T-helper 1 cell treated with Interleukin-12 subunit alpha and Interleukin-12 subunit beta and Interleukin-4 antibody, amounts not matched to agents 30 μg/mL and 1 μg/mL, for 36 hours (primary cell): Measurements from ENCODE around the gene NTMT1.
A peak's percentile ranks its signal among the peaks of the same experiment; 100 is the strongest.
"Not testable (repeated sequence)": the region's sequence is repeated elsewhere in the genome, so short reads cannot be mapped to it uniquely, and the experiment has no call there.

Experiments
- H3K27ac Mint-ChIP-seq: one replicate; pipeline ENCODE4 v1.8.0; 2021; ENCODE audit warnings: mild to moderate bottlenecking, mixed read lengths
- H3K27me3 Mint-ChIP-seq: one replicate; pipeline ENCODE4 v1.8.0; 2021; ENCODE audit warnings: low read depth, mixed read lengths
- H3K36me3 Mint-ChIP-seq: one replicate; pipeline ENCODE4 v1.8.0; 2021; ENCODE audit warnings: low read depth, mixed read lengths
- H3K4me1 Mint-ChIP-seq: one replicate; pipeline ENCODE4 v1.8.0; 2021; ENCODE audit warnings: low read depth, mixed read lengths
- H3K4me3 Mint-ChIP-seq: one replicate; pipeline ENCODE4 v1.8.0; 2021; ENCODE audit warnings: mild to moderate bottlenecking, moderate library complexity, mixed read lengths
- H3K9me3 Mint-ChIP-seq: one replicate; pipeline ENCODE4 v1.8.0; 2021; ENCODE audit warnings: mixed read lengths

NTMT1 gene

GRCh38 chr9:129633207-129633606 lies 7.2 kb downstream of the NTMT1 start:
- peaks cover 26% of the 10 kb centered on the region for H3K36me3 Mint-ChIP-seq
- no peak overlapping the region for H3K27ac Mint-ChIP-seq
- peaks cover 3% of the 10 kb centered on the region for H3K4me1 Mint-ChIP-seq
- H3K27me3 Mint-ChIP-seq, result no peaks in the 10 kb centered on the region
- H3K9me3 Mint-ChIP-seq, result no peaks in the 10 kb centered on the region
- H3K4me3 Mint-ChIP-seq, result no peak overlapping the region

GRCh38 chr9:129633848-129634247 lies 7.9 kb downstream of the NTMT1 start:
- Mint-ChIP-seq H3K27ac (no peak overlapping the region), H3K36me3 (peaks cover 29% of the 10 kb centered on the region), H3K4me3 (no peak overlapping the region)

GRCh38 chr9:129635099-129636065 lies 9.4 kb downstream of the NTMT1 start:
- H3K4me3 Mint-ChIP-seq, result no peak overlapping the region
- no peak overlapping the region for H3K27ac Mint-ChIP-seq
- no peaks in the 10 kb centered on the region for H3K9me3 Mint-ChIP-seq
- peaks cover 30% of the 10 kb centered on the region for H3K36me3 Mint-ChIP-seq
- peaks cover 3% of the 10 kb centered on the region for H3K4me1 Mint-ChIP-seq
- H3K27me3 Mint-ChIP-seq, result no peaks in the 10 kb centered on the region

More at GRCh38 chr9:129633848-129634247, 7.9 kb downstream of the NTMT1 start:
- H3K27me3 Mint-ChIP-seq, result no peaks in the 10 kb centered on the region
- no peaks in the 10 kb centered on the region for H3K4me1 Mint-ChIP-seq
- no peaks in the 10 kb centered on the region for H3K9me3 Mint-ChIP-seq

- H3K4me3 Mint-ChIP-seq, H3K4me1 Mint-ChIP-seq, H3K9me3 Mint-ChIP-seq, H3K27me3 Mint-ChIP-seq, H3K27ac Mint-ChIP-seq: not testable (repeated sequence)
- H3K36me3 Mint-ChIP-seq, result peaks cover 28% of the 10 kb centered on the region
Measured at GRCh38 chr9:129636343-129636742, 10.4 kb downstream of the NTMT1 start.

GRCh38 chr9:129637102-129637501 lies 11.1 kb downstream of the NTMT1 start:
- Mint-ChIP-seq H3K27me3 (no peaks in the 10 kb centered on the region), H3K4me3 (no peak overlapping the region), H3K4me1 (peaks cover 8% of the 10 kb centered on the region), H3K36me3 (peaks cover 25% of the 10 kb centered on the region), H3K9me3 (no peaks in the 10 kb centered on the region), H3K27ac (no peak overlapping the region)

- H3K4me1 Mint-ChIP-seq, result peaks cover 8% of the 10 kb centered on the region
- H3K27ac Mint-ChIP-seq, result peak overlapping the region; percentile 52
- no peaks in the 10 kb centered on the region for H3K9me3 Mint-ChIP-seq
- no peaks in the 10 kb centered on the region for H3K27me3 Mint-ChIP-seq
- H3K4me3 Mint-ChIP-seq, result no peak overlapping the region
- H3K36me3 Mint-ChIP-seq, result peaks cover 22% of the 10 kb centered on the region
Measured at GRCh38 chr9:129637673-129638439, 11.9 kb downstream of the NTMT1 start.

GRCh38 chr9:129639034-129639630 lies 13.2 kb downstream of the NTMT1 start:
- no peak overlapping the region for H3K27ac Mint-ChIP-seq
- peaks cover 8% of the 10 kb centered on the region for H3K4me1 Mint-ChIP-seq
- H3K27me3 Mint-ChIP-seq, result no peaks in the 10 kb centered on the region
- no peak overlapping the region for H3K4me3 Mint-ChIP-seq
- H3K9me3 Mint-ChIP-seq, result no peaks in the 10 kb centered on the region
- peaks cover 18% of the 10 kb centered on the region for H3K36me3 Mint-ChIP-seq

GRCh38 chr9:129639756-129640085 lies 13.8 kb downstream of the NTMT1 start:
- H3K27ac Mint-ChIP-seq, result no peak overlapping the region
- no peaks in the 10 kb centered on the region for H3K9me3 Mint-ChIP-seq
- H3K4me3 Mint-ChIP-seq, result peak overlapping the region; percentile 88
- H3K36me3 Mint-ChIP-seq, result peaks cover 17% of the 10 kb centered on the region
- H3K27me3 Mint-ChIP-seq, result no peaks in the 10 kb centered on the region
- peaks cover 8% of the 10 kb centered on the region for H3K4me1 Mint-ChIP-seq

GRCh38 chr9:129640086-129640870 lies 14.3 kb downstream of the NTMT1 start:
- Mint-ChIP-seq H3K36me3 (peaks cover 11% of the 10 kb centered on the region), H3K4me3 (peak overlapping the region; percentile 88), H3K27me3 (no peaks in the 10 kb centered on the region), H3K27ac (no peak overlapping the region), H3K9me3 (no peaks in the 10 kb centered on the region), H3K4me1 (peaks cover 8% of the 10 kb centered on the region)

GRCh38 chr9:129640871-129641749 lies 15.1 kb downstream of the NTMT1 start:
- H3K27ac Mint-ChIP-seq, result peak overlapping the region; percentile 75
- H3K27me3 Mint-ChIP-seq, result no peaks in the 10 kb centered on the region
- H3K4me1 Mint-ChIP-seq, result peaks cover 8% of the 10 kb centered on the region
- H3K9me3 Mint-ChIP-seq, result no peaks in the 10 kb centered on the region
- H3K36me3 Mint-ChIP-seq, result peaks cover 11% of the 10 kb centered on the region
- H3K4me3 Mint-ChIP-seq, result peak overlapping the region; percentile 88

- Mint-ChIP-seq H3K27me3 (no peaks in the 10 kb centered on the region), H3K9me3 (no peaks in the 10 kb centered on the region), H3K4me3 (peak within 1 kb of the TSS; percentile 88), H3K36me3 (peaks cover 11% of the 10 kb centered on the region), H3K4me1 (peaks cover 8% of the 10 kb centered on the region), H3K27ac (peak within 1 kb of the TSS; percentile 89)
Measured at GRCh38 chr9:129641750-129642585, 16.0 kb downstream of the NTMT1 start, which contains the start of gene ASB6. Gene ASB6, minus strand, starts transcription at chr9:129642151. Its CDS starts 152 bp downstream, at chr9:129641999.

- Mint-ChIP-seq H3K27ac (no peak overlapping the region), H3K9me3 (no peaks in the 10 kb centered on the region), H3K4me3 (no peak overlapping the region)
Measured at GRCh38 chr9:129643706-129644105, 17.7 kb downstream of the NTMT1 start.

More at GRCh38 chr9:129643706-129644105, 17.7 kb downstream of the NTMT1 start:
- peaks cover 8% of the 10 kb centered on the region for H3K4me1 Mint-ChIP-seq
- peaks cover 2% of the 10 kb centered on the region for H3K36me3 Mint-ChIP-seq
- H3K27me3 Mint-ChIP-seq, result no peaks in the 10 kb centered on the region
